Neural crest cell (in vitro differentiated cells): ENCODE results near the gene CCDC174. TPM values are rescaled to one million over a fixed set of nuclear protein-coding genes. Genes with fewer than 3 reads are reported as not detected.
"Not testable (repeated sequence)": the region's sequence is repeated elsewhere in the genome, so short reads cannot be mapped to it uniquely, and the experiment has no call there.

Experiments
- DNase-seq: peaks from one replicate; pipeline ENCODE4 v3.0.0; 2021; ENCODE audit warnings: low read depth, mixed read lengths, low spot score
- H3K27ac Mint-ChIP-seq: one replicate; pipeline ENCODE4 v1.8.0; 2021; ENCODE audit warnings: mild to moderate bottlenecking, mixed read lengths; ENCODE audit not compliant: unreplicated experiment
- H3K27me3 Mint-ChIP-seq: 2 replicates; pipeline ENCODE4 v1.8.0; 2021; ENCODE audit warnings: low read depth, mild to moderate bottlenecking, mixed read lengths
- H3K36me3 Mint-ChIP-seq: 2 replicates; pipeline ENCODE4 v1.8.0; 2021; ENCODE audit warnings: low read depth, mild to moderate bottlenecking, mixed read lengths
- H3K4me1 Mint-ChIP-seq: 2 replicates; pipeline ENCODE4 v1.8.0; 2021; ENCODE audit warnings: mixed read lengths
- H3K4me3 Mint-ChIP-seq: one replicate; pipeline ENCODE4 v1.8.0; 2021; ENCODE audit warnings: mild to moderate bottlenecking, mixed read lengths
- H3K9me3 Mint-ChIP-seq: 2 replicates; pipeline ENCODE4 v1.8.0; 2021; ENCODE audit warnings: mixed read lengths
- total RNA-seq: library from RNA; stranded (reverse); gene quantifications from 2 replicates; pipeline ENCODE4 v1.2.1, GENCODE V29; 2021
- TF ChIP-seq, protein P1 (sequence below): fragments of 200-600 bp; sonication (generic); conservative IDR thresholded peaks from 2 replicates; pipeline ENCODE4 v1.5.0; 2021; ENCODE audit warnings: antibody characterized with exemption, mild to moderate bottlenecking

Gene CCDC174
- total RNA-seq, 1 donor from 2014 or later: 18.5 TPM

DNA sequence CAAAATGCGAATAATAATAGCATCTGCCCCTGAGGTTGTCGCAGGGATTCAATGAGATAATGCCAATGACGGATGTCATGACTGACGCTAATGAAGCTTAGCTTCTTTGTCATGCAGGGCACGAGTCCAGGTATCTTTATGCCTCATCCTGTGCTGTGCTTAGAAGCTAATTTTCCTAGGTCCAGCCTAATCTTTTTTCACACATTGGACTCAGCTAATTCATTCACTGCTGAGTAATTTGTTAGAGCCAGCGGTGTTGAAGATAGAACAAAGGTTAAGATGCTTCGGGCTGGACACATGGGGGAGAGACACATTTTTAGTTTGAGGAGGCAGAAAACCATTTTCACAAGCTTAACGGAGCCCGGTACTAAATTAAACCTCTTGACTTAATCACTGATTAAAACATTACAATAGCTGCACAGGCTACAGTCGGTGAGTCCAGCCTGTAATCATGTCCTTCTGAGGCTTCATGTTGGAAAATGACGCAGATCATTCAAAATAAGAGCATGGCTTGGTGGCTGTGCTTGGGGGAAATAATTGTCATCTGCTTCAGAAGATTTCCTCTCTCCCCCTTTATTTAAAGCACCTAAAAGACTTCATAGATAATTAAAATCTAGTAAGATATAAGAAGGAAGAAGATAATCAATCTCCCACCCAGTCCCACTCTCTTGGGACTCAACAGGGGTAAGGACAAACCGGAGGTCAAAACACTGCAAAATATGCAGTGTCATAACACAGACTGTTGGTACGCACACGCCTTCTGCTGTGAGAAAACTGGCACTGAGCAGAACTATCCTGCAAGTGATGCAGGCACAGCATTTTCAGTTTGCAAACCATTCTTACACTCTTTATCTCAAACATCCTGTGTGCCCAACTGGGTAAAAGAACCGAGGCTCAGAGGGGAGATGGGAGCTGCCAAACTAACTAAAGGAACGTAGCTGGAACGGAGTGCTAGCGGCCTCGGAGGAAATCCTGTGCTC, 3.3 kb upstream of the CCDC174 start:
- TF ChIP-seq, protein P1, sequence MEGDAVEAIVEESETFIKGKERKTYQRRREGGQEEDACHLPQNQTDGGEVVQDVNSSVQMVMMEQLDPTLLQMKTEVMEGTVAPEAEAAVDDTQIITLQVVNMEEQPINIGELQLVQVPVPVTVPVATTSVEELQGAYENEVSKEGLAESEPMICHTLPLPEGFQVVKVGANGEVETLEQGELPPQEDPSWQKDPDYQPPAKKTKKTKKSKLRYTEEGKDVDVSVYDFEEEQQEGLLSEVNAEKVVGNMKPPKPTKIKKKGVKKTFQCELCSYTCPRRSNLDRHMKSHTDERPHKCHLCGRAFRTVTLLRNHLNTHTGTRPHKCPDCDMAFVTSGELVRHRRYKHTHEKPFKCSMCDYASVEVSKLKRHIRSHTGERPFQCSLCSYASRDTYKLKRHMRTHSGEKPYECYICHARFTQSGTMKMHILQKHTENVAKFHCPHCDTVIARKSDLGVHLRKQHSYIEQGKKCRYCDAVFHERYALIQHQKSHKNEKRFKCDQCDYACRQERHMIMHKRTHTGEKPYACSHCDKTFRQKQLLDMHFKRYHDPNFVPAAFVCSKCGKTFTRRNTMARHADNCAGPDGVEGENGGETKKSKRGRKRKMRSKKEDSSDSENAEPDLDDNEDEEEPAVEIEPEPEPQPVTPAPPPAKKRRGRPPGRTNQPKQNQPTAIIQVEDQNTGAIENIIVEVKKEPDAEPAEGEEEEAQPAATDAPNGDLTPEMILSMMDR: no peak
- Mint-ChIP-seq H3K4me3 (peak overlapping the region; percentile 42), H3K36me3 (no peaks in the 10 kb centered on the region), H3K4me1 (peaks cover 21% of the 10 kb centered on the region), H3K9me3 (peaks cover 4% of the 10 kb centered on the region), H3K27me3 (peaks cover 39% of the 10 kb centered on the region), H3K27ac (no peak overlapping the region)
- DNase-seq: no peak

- H3K4me1 Mint-ChIP-seq: peaks cover 28% of the 10 kb centered on the region
- TF ChIP-seq, protein P1: no peak
- peaks cover 27% of the 10 kb centered on the region for H3K27me3 Mint-ChIP-seq
- no peak overlapping the region for H3K27ac Mint-ChIP-seq
- peak overlapping the region; percentile 20 for H3K4me3 Mint-ChIP-seq
- DNase-seq: no peak
- no peaks in the 10 kb centered on the region for H3K36me3 Mint-ChIP-seq
- H3K9me3 Mint-ChIP-seq: peaks cover 4% of the 10 kb centered on the region
Observed at GRCh38 chr3:14649466-14649865, 2.1 kb upstream of the CCDC174 start.

GRCh38 chr3:14650193-14650592, 1.4 kb upstream of the CCDC174 start:
- peaks cover 21% of the 10 kb centered on the region for H3K27me3 Mint-ChIP-seq
- TF ChIP-seq, protein P1: no peak
- H3K4me3 Mint-ChIP-seq: peak overlapping the region; percentile 88
- no peak for DNase-seq
- no peaks in the 10 kb centered on the region for H3K36me3 Mint-ChIP-seq
- H3K9me3 Mint-ChIP-seq: peaks cover 4% of the 10 kb centered on the region
- peaks cover 28% of the 10 kb centered on the region for H3K4me1 Mint-ChIP-seq
- no peak overlapping the region for H3K27ac Mint-ChIP-seq

- Mint-ChIP-seq H3K4me1 (peaks cover 28% of the 10 kb centered on the region), H3K4me3 (peak overlapping the region; percentile 88), H3K27ac (peak overlapping the region; percentile 99), H3K27me3 (peaks cover 16% of the 10 kb centered on the region)
- H3K9me3 Mint-ChIP-seq, DNase-seq, H3K36me3 Mint-ChIP-seq: not testable (repeated sequence)
Observed at GRCh38 chr3:14652360-14652907, 872 bp downstream of the CCDC174 start.

DNA sequence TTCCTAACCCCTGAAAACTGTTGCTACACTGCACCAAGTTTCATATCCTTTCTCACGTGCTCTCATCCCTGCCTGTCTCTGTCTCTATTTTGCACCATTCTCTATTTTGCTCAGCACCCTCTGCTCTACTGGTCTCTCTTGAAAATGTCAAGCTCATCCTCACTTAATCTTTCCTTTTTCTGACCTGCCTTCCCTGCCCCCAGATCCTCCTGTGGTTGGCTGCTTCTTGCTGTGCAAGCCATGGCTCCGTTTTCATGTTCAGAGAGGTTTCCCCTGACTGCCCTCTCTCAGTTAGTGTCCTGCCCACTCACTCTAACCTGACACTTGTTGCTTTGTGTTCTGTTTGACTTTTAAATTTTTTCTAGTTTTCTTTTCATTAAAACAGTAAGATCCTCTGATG, 6.0 kb downstream of the CCDC174 start:
- peak overlapping the region; percentile 58 for H3K27ac Mint-ChIP-seq
- H3K36me3 Mint-ChIP-seq: peaks cover 6% of the 10 kb centered on the region
- TF ChIP-seq, protein P1: no peak
- H3K4me3 Mint-ChIP-seq: no peak overlapping the region
- DNase-seq: no peak
- no peaks in the 10 kb centered on the region for H3K27me3 Mint-ChIP-seq
- no peaks in the 10 kb centered on the region for H3K9me3 Mint-ChIP-seq
- peaks cover 8% of the 10 kb centered on the region for H3K4me1 Mint-ChIP-seq

DNA sequence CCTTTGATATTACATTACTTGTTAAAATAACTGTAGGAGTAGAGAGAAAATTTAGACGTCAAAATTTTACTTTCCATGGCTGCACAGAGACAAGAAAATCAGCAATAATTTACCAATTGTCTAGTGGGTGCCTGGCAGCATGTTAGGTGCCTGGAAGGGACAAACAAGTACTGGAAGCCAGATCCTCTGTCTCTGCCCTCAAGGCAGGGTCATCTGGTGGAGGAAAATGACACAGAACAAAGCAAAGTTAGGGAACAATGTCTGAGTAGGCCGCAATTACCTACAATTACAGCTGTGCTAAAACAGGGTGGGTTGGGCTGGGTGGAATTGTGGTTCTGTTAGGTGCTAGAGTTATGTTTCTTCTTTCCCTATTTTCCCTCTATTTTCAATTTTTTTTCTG, 7.4 kb downstream of the CCDC174 start:
- TF ChIP-seq, protein P1: no peak
- Mint-ChIP-seq H3K27me3 (no peaks in the 10 kb centered on the region), H3K36me3 (peaks cover 6% of the 10 kb centered on the region), H3K9me3 (no peaks in the 10 kb centered on the region), H3K27ac (no peak overlapping the region), H3K4me1 (peaks cover under 1% of the 10 kb centered on the region), H3K4me3 (no peak overlapping the region)
- no peak for DNase-seq
